Stimulated activated CD4-positive, alpha-beta T cell treated with anti-CD3 and anti-CD28 coated beads, Interleukin-12 subunit alpha, Interleukin-12 subunit beta, amount 100 ng/mL, for 4 hours (primary cell): ENCODE results near the gene NFIB.

Experiments
- DNase-seq: peaks from one replicate; pipeline ENCODE4 v3.0.0-alpha.2; 2020

Gene NFIB

GRCh38 chr9:14236591-14236990, 77.3 kb downstream of the NFIB start:
- DNase-seq = no peak

- DNase-seq = no peak
Observed at GRCh38 chr9:14232111-14232510, 81.8 kb downstream of the NFIB start.

- no peak for DNase-seq
Observed at GRCh38 chr9:14231196-14231990, 82.5 kb downstream of the NFIB start.

GRCh38 chr9:14228602-14229001, 85.3 kb downstream of the NFIB start:
- no peak for DNase-seq

GRCh38 chr9:14226855-14227532, 86.9 kb downstream of the NFIB start:
- no peak for DNase-seq

- DNase-seq = no peak
Observed at GRCh38 chr9:14223081-14223480, 90.9 kb downstream of the NFIB start.

- DNase-seq = no peak
Observed at GRCh38 chr9:14222149-14222835, 91.6 kb downstream of the NFIB start.

GRCh38 chr9:14221558-14221957, 92.4 kb downstream of the NFIB start:
- DNase-seq = no peak

GRCh38 chr9:14221119-14221518, 92.8 kb downstream of the NFIB start:
- no peak for DNase-seq

GRCh38 chr9:14220256-14220655, 93.7 kb downstream of the NFIB start:
- DNase-seq = no peak

GRCh38 chr9:14219850-14220249, 94.1 kb downstream of the NFIB start:
- DNase-seq = no peak

- no peak for DNase-seq
Observed at GRCh38 chr9:14218253-14218652, 95.7 kb downstream of the NFIB start.

GRCh38 chr9:14216612-14217194, 97.2 kb downstream of the NFIB start:
- no peak for DNase-seq

GRCh38 chr9:14215614-14216013, 98.3 kb downstream of the NFIB start:
- DNase-seq = no peak

GRCh38 chr9:14214693-14215092, 99.2 kb downstream of the NFIB start:
- no peak for DNase-seq

GRCh38 chr9:14214065-14214684, 99.8 kb downstream of the NFIB start:
- no peak for DNase-seq

- no peak for DNase-seq
Observed at GRCh38 chr9:14213504-14213903, 100.4 kb downstream of the NFIB start.

GRCh38 chr9:14212697-14213420, 101.1 kb downstream of the NFIB start:
- DNase-seq = no peak

GRCh38 chr9:14212077-14212476, 101.9 kb downstream of the NFIB start:
- DNase-seq = no peak

GRCh38 chr9:14211564-14211963, 102.4 kb downstream of the NFIB start:
- no peak for DNase-seq

GRCh38 chr9:14210428-14210827, 103.5 kb downstream of the NFIB start:
- DNase-seq = no peak
